Stimulated activated naive CD8-positive, alpha-beta T cell treated with anti-CD3 and anti-CD28 coated beads, Interleukin-15, Interleukin-2, amounts not matched to agents 100 ng/mL and 50 ng/mL, for 24 hours (primary cell): ENCODE results near the gene RAPGEFL1.
"Not testable (repeated sequence)": the region's sequence is repeated elsewhere in the genome, so short reads cannot be mapped to it uniquely, and the experiment has no call there.

ENCODE experiments used
- H3K27ac Mint-ChIP-seq: one replicate; pipeline ENCODE4 v1.8.0; 2021; ENCODE audit warnings: mild to moderate bottlenecking, mixed read lengths
- H3K27me3 Mint-ChIP-seq: one replicate; pipeline ENCODE4 v1.8.0; 2021; ENCODE audit warnings: mixed read lengths
- H3K36me3 Mint-ChIP-seq: one replicate; pipeline ENCODE4 v1.8.0; 2021; ENCODE audit warnings: low read depth, mixed read lengths
- H3K4me1 Mint-ChIP-seq: one replicate; pipeline ENCODE4 v1.8.0; 2021; ENCODE audit warnings: low read depth, mixed read lengths
- H3K4me3 Mint-ChIP-seq: one replicate; pipeline ENCODE4 v1.8.0; 2021; ENCODE audit warnings: mild to moderate bottlenecking, mixed read lengths
- H3K9me3 Mint-ChIP-seq: one replicate; pipeline ENCODE4 v1.8.0; 2021; ENCODE audit warnings: mixed read lengths

Gene RAPGEFL1

DNA sequence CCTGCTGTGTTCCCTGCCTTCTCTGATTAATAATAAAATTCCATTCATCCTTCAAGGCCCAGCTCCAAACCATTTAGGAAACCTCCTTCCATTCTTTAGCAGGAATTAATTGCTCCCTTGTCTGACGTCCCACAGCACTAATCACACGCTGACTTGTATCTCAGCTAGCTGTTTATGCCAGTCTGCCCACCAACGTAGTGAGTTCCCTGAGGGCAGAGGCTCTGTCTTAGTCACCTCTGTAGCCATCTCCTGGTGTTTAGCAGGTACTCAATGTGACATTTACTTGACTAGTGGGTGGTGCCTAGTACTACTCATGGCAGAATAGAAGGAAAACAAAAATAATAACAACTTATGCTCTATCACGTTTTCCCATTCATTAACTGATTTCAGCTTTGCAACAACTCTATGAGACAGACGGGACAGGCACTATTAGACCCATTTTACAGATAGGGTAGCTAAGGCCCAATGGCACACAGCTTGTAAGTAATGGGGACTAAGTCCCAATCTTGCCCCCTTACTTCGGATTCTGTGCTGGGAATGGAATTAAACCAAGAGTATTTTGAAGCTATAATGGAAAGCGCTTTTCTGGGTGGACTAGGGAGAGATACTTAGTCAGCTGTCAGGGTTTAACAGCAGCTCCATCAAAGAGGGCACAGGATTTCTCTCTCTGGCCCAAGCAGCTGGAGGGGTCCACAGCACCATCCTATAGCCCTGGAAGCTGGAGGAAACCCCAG lies 40.9 kb downstream of the RAPGEFL1 start:
- no peaks in the 10 kb centered on the region for H3K27me3 Mint-ChIP-seq
- peaks cover 1% of the 10 kb centered on the region for H3K36me3 Mint-ChIP-seq
- H3K4me1 Mint-ChIP-seq = peaks cover 30% of the 10 kb centered on the region
- no peaks in the 10 kb centered on the region for H3K9me3 Mint-ChIP-seq
- H3K27ac Mint-ChIP-seq = peak overlapping the region; percentile 98
- H3K4me3 Mint-ChIP-seq = peak overlapping the region; percentile 92

GRCh38 chr17:40218740-40219593 lies 41.7 kb downstream of the RAPGEFL1 start, which contains the start of gene WIPF2:
TSS of gene WIPF2 (plus strand) at chr17:40219304. CDS start at chr17:40256460, 37,156 bp downstream.
- peak within 1 kb of the TSS; percentile 98 for H3K27ac Mint-ChIP-seq
- H3K4me3 Mint-ChIP-seq = peak within 1 kb of the TSS; percentile 92
- no peaks in the 10 kb centered on the region for H3K9me3 Mint-ChIP-seq
- peaks cover 33% of the 10 kb centered on the region for H3K4me1 Mint-ChIP-seq
- no peaks in the 10 kb centered on the region for H3K27me3 Mint-ChIP-seq
- H3K36me3 Mint-ChIP-seq = peaks cover 4% of the 10 kb centered on the region

DNA sequence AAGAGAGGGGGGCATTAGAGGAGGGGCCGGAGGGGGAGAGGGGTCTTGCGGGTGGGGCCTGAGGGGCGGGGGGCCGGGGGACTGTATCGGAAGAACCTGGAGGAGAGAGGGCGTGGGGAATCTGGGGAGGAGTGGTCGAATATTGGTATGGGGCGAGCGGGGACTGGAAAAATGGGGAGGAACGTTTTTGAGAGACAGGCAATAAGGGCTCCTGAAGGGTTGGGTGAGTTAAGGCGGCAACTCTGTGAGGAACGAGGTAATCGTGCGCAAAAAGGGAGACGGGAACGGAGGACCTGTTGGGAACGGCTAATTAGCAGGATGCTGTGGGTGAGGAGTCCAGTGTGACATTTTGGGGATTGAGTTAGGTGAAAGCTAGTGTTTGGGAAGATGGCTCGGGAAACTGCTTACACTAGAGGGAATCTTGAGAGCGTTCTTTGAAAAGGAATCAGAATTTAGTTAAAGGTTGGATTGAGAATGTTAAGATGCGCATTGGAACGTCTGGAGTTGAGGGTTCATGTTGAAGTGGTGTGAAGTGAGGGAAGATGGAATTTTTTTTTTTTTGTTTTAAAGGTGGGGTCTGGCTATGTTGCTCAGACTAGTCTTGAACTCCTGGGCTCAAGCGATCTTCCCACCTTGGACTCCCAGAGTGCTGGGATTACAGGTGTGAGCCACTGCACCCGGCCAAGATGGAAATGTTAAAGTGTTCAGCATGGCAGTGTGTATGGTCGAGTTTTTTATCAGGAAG lies 42.5 kb downstream of the RAPGEFL1 start:
- H3K4me1 Mint-ChIP-seq = peaks cover 38% of the 10 kb centered on the region
- H3K36me3 Mint-ChIP-seq = peaks cover 9% of the 10 kb centered on the region
- H3K4me3 Mint-ChIP-seq = peak overlapping the region; percentile 92
- H3K9me3 Mint-ChIP-seq = no peaks in the 10 kb centered on the region
- peak overlapping the region; percentile 79 for H3K27ac Mint-ChIP-seq
- H3K27me3 Mint-ChIP-seq = no peaks in the 10 kb centered on the region

DNA sequence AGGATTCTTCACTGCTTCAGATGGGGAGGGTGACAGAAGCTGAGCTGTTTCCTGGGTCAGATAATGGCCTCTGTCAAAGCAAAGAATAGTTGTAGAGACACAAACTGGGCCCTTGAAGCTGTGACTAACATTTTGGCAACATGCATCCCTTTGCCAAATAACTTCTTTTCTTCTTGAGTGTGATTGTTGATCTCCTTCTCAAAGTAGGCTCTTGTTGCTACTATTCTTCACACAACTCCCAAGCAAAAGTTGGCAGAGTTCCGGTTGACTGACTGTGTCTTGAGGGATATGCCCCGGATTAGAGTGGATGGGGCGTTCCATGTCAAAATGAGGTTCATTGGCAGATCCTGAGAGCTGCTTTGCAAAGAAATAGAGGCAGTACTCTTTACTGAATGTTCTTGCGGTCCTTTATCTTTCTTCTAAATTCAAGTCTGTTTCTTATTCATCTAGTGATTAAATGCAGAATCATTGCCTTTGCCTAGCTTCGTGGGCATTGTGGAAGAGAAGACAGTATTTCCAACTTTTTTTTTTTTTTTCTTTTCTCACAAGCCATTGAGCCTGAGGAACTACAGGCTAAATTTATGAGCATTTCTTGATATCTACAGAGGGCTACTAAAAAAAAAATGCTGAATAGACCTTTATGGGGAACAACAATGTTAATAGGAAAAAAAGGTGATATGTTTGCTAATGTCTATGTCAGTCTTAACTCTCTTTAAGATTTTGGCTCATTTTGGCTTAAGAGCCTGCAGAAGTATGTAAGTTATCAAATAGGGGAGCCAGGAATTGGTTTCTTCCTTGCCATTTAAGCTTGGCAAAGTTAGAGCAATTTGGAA lies 47.7 kb downstream of the RAPGEFL1 start:
- Mint-ChIP-seq H3K4me1 (peaks cover 28% of the 10 kb centered on the region), H3K4me3 (no peak overlapping the region), H3K36me3 (peaks cover 19% of the 10 kb centered on the region), H3K9me3 (no peaks in the 10 kb centered on the region), H3K27me3 (no peaks in the 10 kb centered on the region), H3K27ac (peak overlapping the region; percentile 38)

DNA sequence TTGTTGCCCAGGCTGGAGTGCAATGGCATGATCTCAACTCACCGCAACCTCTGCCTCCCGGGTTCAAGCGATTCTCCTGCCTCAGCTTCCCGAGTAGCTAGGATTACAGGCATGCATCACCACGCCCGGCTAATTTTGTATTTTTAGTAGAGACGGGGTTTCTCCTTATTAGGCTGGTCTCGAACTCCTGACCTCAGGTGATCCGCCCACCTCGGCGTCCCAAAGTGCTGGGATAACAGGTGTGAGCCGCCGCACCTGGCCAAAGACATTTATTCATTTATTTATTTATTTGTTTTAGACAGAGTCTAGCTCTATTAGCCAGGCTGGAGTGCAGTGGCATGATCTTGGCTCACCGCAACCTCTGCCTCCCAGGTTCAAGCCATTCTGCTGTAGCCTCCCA lies 51.9 kb downstream of the RAPGEFL1 start:
- Mint-ChIP-seq H3K4me1 (peaks cover 18% of the 10 kb centered on the region), H3K36me3 (peaks cover 26% of the 10 kb centered on the region)
- not testable (repeated sequence) for H3K27me3 Mint-ChIP-seq, H3K4me3 Mint-ChIP-seq, H3K9me3 Mint-ChIP-seq, H3K27ac Mint-ChIP-seq

DNA sequence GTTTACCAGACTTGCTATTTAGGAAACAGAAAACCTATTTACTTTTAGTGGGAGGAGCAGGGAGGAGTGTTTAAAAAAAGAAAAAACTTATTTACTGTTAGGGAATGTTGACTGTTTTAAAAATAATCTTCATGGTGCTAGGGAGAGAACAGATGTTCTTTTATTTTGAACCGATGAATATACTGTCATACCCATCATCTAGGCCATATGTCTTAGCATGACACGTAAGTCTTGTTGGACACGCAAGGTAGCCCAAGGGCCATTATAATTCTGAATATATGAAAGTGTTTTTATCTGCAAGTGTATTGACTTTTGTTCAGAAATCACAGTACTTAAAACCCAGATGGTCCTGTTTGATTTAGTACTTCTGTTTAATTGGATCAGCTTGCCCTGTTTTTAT lies 53.4 kb downstream of the RAPGEFL1 start:
- Mint-ChIP-seq H3K36me3 (peaks cover 30% of the 10 kb centered on the region), H3K4me3 (no peak overlapping the region), H3K27ac (no peak overlapping the region), H3K9me3 (no peaks in the 10 kb centered on the region), H3K27me3 (no peaks in the 10 kb centered on the region), H3K4me1 (peaks cover 4% of the 10 kb centered on the region)

DNA sequence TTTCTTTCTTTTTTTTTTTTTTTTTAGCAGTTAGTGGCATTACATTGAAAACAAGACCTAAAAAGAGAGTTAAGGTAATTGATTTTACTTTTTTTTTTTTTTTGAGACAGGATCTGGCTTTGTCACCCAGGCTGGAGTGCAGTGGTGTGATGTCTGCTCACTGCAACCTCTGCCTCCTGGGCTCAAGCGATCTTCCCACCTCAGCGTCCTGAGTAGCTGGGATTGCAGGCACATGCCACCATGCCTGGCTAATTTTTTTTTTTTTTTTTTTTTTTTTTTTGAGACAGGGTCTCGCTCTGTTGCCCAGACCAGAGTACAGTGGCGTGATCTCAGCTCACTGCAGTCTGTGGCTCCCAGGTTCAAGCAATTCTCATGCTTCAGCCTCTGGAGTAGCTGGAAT lies 54.7 kb downstream of the RAPGEFL1 start:
- not testable (repeated sequence) for H3K27ac Mint-ChIP-seq, H3K4me3 Mint-ChIP-seq, H3K27me3 Mint-ChIP-seq, H3K4me1 Mint-ChIP-seq, H3K9me3 Mint-ChIP-seq
- H3K36me3 Mint-ChIP-seq = peaks cover 32% of the 10 kb centered on the region

GRCh38 chr17:40241252-40241834 lies 64.1 kb downstream of the RAPGEFL1 start:
- Mint-ChIP-seq H3K9me3 (no peaks in the 10 kb centered on the region), H3K4me3 (no peak overlapping the region), H3K36me3 (peaks cover 8% of the 10 kb centered on the region), H3K27ac (no peak overlapping the region), H3K4me1 (peaks cover 28% of the 10 kb centered on the region), H3K27me3 (no peaks in the 10 kb centered on the region)

DNA sequence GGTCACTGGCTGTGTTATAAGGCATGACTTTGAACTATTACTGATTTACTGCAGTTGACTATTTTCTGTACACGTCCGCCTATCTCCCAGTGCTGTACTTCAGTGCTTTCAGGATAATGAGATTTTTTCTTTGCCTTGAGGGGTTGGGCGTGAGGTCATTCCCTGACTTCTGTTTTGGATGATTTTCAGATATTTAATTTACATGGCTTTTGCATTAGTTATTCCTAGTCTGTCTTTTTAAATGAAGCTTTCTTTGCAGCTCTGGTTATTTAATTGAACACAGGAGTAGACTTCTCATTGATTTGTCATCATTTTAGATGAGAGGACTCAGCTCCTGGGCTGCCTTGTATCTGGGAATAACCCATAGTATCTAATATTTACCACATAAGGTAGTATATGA lies 65.5 kb downstream of the RAPGEFL1 start:
- H3K36me3 Mint-ChIP-seq = peaks cover 4% of the 10 kb centered on the region
- H3K4me3 Mint-ChIP-seq = no peak overlapping the region
- peaks cover 28% of the 10 kb centered on the region for H3K4me1 Mint-ChIP-seq
- no peaks in the 10 kb centered on the region for H3K9me3 Mint-ChIP-seq
- H3K27ac Mint-ChIP-seq = peak overlapping the region; percentile 40
- no peaks in the 10 kb centered on the region for H3K27me3 Mint-ChIP-seq

DNA sequence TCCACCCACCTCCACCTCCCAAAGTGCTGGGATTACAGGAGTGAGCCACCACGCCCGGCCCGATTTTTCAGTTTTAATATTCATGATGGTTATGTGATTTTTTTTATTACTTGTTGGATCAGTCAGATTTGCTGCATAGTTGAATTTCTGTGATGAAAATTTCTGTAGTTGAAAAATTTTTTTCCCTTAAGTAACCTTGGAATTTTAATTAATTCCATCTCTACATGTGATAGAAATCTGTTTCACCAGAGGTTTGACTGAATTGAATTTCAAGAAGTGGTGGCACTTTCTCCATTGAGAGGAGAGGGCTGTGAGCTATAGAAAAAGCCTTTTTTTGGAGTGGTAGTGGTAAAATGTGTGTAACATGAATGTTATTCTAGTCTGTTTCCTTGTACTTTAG lies 66.5 kb downstream of the RAPGEFL1 start:
- peaks cover 28% of the 10 kb centered on the region for H3K4me1 Mint-ChIP-seq
- H3K4me3 Mint-ChIP-seq = no peak overlapping the region
- peaks cover 4% of the 10 kb centered on the region for H3K36me3 Mint-ChIP-seq
- H3K9me3 Mint-ChIP-seq = no peaks in the 10 kb centered on the region
- H3K27me3 Mint-ChIP-seq = no peaks in the 10 kb centered on the region
- no peak overlapping the region for H3K27ac Mint-ChIP-seq

GRCh38 chr17:40244255-40244654 lies 67.0 kb downstream of the RAPGEFL1 start:
- peaks cover 4% of the 10 kb centered on the region for H3K36me3 Mint-ChIP-seq
- no peak overlapping the region for H3K27ac Mint-ChIP-seq
- peaks cover 30% of the 10 kb centered on the region for H3K4me1 Mint-ChIP-seq
- no peak overlapping the region for H3K4me3 Mint-ChIP-seq
- no peaks in the 10 kb centered on the region for H3K27me3 Mint-ChIP-seq
- H3K9me3 Mint-ChIP-seq = no peaks in the 10 kb centered on the region
